Activated naive CD8-positive, alpha-beta T cell (primary cell): Measurements from ENCODE around the gene SLC17A7.
"Not testable (repeated sequence)": the region's sequence is repeated elsewhere in the genome, so short reads cannot be mapped to it uniquely, and the experiment has no call there.

Source experiments
- H3K27ac Mint-ChIP-seq: one replicate; pipeline ENCODE4 v1.8.0; 2021; ENCODE audit warnings: mixed read lengths
- H3K27me3 Mint-ChIP-seq: one replicate; pipeline ENCODE4 v1.8.0; 2021; ENCODE audit warnings: mixed read lengths
- H3K36me3 Mint-ChIP-seq: one replicate; pipeline ENCODE4 v1.8.0; 2021; ENCODE audit warnings: mixed read lengths
- H3K4me1 Mint-ChIP-seq: one replicate; pipeline ENCODE4 v1.8.0; 2021; ENCODE audit warnings: low read depth, mixed read lengths
- H3K4me3 Mint-ChIP-seq: one replicate; pipeline ENCODE4 v1.8.0; 2021; ENCODE audit warnings: mild to moderate bottlenecking, mixed read lengths
- H3K9me3 Mint-ChIP-seq: one replicate; pipeline ENCODE4 v1.8.0; 2021; ENCODE audit warnings: low read depth, mixed read lengths

The SLC17A7 gene

DNA sequence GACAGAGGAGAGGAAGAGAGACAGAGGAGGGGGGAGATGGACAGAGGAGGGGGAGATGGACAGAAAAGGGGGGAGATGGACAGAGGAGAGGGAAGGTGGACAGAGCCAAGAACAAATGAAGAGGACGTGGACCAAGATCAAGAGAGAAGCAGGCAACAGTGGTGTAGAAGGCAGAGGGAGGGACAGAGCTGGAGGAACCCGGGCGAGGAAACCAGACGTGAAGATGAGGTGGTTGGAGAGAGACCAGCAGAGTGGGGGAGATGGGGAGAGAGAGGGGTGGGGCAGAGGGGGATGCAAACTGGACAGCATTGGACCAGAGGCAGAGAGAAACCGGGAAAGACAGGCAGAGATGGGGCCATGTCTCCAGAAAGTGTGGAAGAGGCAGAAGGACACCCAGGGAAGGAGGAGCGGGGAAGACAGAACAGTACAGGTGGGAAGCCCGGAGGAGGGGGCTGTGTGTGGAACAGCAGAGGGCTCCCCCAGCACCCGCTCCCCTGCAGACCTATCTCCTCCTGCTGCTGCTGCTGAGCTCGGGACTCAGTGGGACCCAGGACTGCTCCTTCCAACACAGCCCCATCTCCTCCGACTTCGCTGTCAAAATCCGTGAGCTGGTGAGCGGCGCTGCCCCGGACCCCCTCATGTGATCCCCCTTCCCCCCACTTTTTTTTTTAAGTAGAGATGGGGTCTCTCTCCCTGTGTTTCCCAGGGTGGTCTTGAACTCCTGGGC, 34.0 kb upstream of the SLC17A7 start:
- peaks cover 3% of the 10 kb centered on the region for H3K36me3 Mint-ChIP-seq
- peak overlapping the region; percentile 96 for H3K27ac Mint-ChIP-seq
- peaks cover 48% of the 10 kb centered on the region for H3K4me1 Mint-ChIP-seq

DNA sequence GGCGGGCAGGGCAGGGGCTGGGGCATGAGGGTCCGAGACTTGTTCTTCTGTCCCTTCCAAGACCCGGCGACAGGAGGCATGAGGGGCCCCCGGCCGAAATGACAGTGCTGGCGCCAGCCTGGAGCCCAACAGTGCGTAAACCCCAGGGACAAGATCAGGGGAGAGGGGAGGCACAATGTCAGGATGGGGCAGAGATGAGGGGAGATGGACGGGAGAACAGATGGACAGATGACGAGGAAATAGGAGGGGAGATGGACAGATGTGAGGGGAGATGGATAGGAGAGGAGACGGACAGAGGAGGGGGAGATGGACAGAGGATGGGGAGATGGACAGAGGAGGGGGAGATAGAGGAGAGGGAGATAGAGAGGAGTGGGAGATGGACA, 33.2 kb upstream of the SLC17A7 start:
- peak overlapping the region; percentile 94 for H3K4me3 Mint-ChIP-seq
- H3K4me1 Mint-ChIP-seq = peaks cover 52% of the 10 kb centered on the region
- H3K9me3 Mint-ChIP-seq = no peaks in the 10 kb centered on the region
- H3K36me3 Mint-ChIP-seq = peaks cover 3% of the 10 kb centered on the region
- H3K27ac Mint-ChIP-seq = peak overlapping the region; percentile 86
- no peaks in the 10 kb centered on the region for H3K27me3 Mint-ChIP-seq

More for the DNA sequence above, 34.0 kb upstream of the SLC17A7 start:
- Mint-ChIP-seq H3K27me3 (no peaks in the 10 kb centered on the region), H3K4me3 (peak overlapping the region; percentile 94), H3K9me3 (no peaks in the 10 kb centered on the region)

DNA sequence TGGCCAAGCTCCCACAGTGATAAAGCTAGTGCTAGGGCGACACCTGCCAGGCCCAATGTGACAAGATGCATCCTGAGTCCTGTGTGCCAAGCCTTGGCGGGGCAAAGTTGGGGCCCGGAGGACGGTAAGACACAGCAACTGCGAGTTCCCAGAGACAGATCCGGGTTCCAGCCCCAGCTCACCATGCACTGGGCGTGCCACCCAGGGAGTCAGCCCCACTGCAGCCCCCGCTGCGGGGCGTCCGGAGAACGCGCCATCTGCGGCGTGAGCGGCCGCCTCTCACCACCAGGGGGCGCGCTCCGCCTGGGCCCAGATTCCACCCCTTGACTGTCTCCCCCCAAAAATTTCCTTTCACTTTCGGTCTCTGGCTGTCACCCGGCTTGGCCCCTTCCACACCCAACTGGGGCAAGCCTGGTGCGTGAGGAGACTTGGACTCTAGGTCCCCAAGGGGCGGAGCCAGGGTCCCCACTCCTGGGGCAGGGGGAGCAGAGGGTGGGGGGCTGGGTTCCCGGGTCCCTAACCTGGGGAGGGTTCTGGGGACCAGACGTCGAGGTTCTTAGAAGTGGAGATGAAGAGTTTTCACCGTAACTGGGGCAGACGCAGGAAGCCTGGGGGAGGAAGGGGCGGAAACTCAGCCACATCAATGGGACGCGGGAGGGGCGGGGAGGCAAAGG, 32.7 kb upstream of the SLC17A7 start, which contains the start of gene FLT3LG:
TSS of gene FLT3LG (plus strand) at position 348 of the 674 bp plus-strand sequence. CDS start 425 bp downstream, outside the sequence.
- peaks cover 3% of the 10 kb centered on the region for H3K36me3 Mint-ChIP-seq
- no peaks in the 10 kb centered on the region for H3K9me3 Mint-ChIP-seq

DNA sequence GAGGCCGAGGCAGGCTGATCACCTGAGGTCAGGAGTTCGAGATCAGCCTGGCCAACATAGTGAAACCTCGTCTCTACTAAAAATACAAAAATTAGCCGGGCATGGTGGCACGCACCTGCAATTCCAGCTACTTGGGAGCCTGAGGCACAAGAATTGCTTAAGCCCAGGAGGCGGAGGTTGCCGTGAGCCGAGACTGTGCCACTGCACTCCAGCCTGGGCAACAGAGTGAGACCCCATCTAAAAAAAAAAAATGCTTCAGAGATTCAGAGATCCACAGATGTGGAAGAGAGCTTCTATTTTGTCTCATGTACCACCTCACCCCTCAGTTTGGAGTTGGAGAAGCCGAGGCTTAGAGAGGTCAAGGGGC, 32.2 kb upstream of the SLC17A7 start:
- not testable (repeated sequence) for H3K36me3 Mint-ChIP-seq, H3K9me3 Mint-ChIP-seq, H3K27me3 Mint-ChIP-seq
- Mint-ChIP-seq H3K4me1 (peaks cover 58% of the 10 kb centered on the region), H3K4me3 (peak overlapping the region; percentile 94), H3K27ac (peak overlapping the region; percentile 88)

More for the DNA sequence above, 32.7 kb upstream of the SLC17A7 start, which contains the start of gene FLT3LG:
- peak within 1 kb of the TSS; percentile 88 for H3K27ac Mint-ChIP-seq
- peaks cover 56% of the 10 kb centered on the region for H3K4me1 Mint-ChIP-seq
- no peaks in the 10 kb centered on the region for H3K27me3 Mint-ChIP-seq
- H3K4me3 Mint-ChIP-seq = peak within 1 kb of the TSS; percentile 94

DNA sequence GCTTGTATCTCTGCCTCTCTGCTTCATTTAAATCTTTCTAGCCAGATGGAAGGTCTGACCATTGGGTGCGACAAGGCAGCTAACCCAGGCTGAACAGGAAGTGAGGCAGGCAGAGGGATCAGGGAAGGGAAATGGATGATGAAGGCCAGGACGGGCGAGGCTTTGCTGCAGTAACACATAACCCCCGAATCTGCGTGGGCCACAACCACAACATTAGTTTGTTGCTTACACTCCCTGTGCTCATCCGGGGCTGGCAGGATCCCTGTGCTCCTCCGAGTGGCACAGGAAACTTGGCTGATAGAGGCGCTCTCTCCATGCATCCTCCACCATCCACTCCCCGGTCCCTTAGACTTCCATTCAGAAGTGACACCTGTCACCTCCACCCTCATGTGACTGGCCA, 31.6 kb upstream of the SLC17A7 start:
- Mint-ChIP-seq H3K9me3 (no peaks in the 10 kb centered on the region), H3K27ac (peak overlapping the region; percentile 88), H3K36me3 (peaks cover 6% of the 10 kb centered on the region), H3K27me3 (no peaks in the 10 kb centered on the region), H3K4me3 (peak overlapping the region; percentile 94), H3K4me1 (peaks cover 60% of the 10 kb centered on the region)

DNA sequence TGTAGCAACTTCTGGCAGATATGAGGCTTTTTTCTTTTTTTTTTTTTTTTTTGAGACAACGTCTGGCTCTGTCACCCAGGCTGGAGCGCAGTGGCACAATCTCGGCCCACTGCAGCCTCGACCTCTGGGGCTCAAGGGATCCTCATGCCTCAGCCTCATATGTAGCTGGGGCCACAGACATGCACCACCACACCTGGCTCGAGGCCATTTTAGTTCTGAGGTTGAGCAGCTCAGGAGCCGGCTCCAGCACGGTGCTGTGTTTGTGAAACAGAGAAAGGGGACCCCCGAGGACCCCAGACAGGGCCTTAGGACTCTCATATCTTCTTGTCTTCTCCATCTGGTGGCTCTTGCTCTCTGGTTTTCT, 29.3 kb upstream of the SLC17A7 start:
- Mint-ChIP-seq H3K4me3 (peak overlapping the region; percentile 49), H3K36me3 (peaks cover 4% of the 10 kb centered on the region), H3K9me3 (no peaks in the 10 kb centered on the region), H3K4me1 (peaks cover 49% of the 10 kb centered on the region), H3K27me3 (no peaks in the 10 kb centered on the region), H3K27ac (peak overlapping the region; percentile 83)

DNA sequence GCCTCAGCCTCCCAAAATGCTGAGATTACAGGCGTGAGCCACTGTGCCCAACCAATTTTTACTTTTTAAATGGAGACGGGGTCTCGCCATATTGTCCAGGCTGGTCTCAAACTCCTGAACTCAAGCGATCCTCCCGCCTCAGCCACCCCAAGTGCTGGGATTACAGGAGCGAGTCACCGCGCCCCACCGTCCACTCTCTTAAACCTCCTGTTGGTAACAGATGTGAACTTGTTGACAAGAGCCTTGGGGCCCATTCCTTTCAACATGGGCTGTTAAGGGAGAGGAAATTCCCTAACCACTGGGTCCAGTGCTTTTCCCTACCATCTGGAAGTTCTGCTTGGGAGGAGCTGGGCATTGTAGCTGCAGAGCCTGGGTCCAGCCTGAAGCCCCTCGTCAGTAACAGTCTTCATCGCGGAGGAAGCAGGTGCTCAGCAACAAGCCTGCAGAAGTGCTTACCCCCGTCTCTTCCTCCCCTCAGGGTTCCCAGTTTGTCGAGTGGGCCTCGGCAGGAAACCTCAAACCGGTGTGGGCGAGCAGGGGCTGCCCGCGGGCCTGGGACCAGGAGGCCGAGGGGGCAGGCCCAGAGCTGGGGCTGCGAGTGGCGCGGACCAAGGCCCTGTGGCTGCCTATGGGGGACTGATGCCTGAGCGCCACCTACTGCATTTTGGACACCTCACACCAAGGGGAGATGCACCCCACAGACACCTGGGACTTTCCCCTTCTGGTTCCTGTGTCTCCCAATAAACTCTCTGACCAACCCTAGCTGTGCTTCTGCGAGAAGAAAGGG, 28.7 kb upstream of the SLC17A7 start:
- Mint-ChIP-seq H3K4me1 (peaks cover 45% of the 10 kb centered on the region), H3K36me3 (peaks cover 4% of the 10 kb centered on the region), H3K9me3 (no peaks in the 10 kb centered on the region), H3K27me3 (no peaks in the 10 kb centered on the region), H3K4me3 (peak overlapping the region; percentile 49), H3K27ac (peak overlapping the region; percentile 83)

DNA sequence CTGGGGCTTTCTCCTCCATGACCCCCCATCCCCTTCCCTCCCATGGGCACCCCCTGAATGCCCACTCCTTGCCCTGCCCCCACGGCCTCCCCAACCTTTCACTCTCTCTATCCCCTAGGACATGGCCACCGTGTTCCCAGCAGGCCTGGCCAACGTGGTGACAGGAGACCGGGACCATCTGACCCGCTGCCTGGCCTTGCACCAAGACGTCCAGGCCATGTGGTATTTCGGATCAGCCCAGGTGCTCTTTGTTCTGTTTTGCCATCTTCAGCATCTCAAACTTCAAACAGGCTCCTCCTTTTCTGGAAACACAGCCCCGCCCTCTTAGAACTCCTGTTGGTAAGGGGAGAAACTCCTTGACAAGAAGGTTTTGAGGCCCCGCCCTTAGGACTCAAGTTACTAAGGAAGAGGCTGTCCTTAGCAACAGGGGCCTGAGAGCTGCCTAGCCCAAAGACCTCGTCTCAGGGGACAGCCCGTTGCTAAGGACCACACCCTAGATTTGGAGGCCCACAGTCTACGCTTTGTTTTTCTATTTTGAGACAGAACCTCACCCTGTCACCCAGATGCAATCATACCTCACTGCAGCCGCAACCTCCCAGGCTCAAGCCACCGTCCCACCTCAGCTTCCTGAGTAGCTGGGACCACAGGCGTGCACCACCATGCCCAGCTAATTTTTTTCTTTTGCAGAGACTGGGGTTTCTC, 27.6 kb upstream of the SLC17A7 start:
- Mint-ChIP-seq H3K27me3 (no peaks in the 10 kb centered on the region), H3K4me1 (peaks cover 45% of the 10 kb centered on the region), H3K9me3 (no peaks in the 10 kb centered on the region), H3K27ac (peak overlapping the region; percentile 90), H3K36me3 (peaks cover 4% of the 10 kb centered on the region), H3K4me3 (peak overlapping the region; percentile 70)

DNA sequence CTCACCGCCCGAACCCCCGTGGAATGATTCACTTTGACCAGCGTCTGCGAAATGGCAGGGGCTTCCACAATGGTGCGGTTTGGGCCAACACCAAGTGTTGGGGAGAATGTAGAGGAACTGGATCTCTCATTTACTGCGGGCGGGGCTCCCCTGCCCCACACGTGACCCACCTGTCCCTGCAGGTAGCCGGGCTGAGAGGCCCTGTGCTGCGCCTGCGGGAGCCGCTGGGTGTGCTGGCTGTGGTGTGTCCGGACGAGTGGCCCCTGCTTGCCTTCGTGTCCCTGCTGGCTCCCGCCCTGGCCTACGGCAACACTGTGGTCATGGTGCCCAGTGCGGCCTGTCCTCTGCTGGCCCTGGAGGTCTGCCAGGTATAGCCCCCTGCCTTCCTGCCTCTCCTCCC, 26.9 kb upstream of the SLC17A7 start:
- H3K27me3 Mint-ChIP-seq = no peaks in the 10 kb centered on the region
- H3K4me3 Mint-ChIP-seq = no peak overlapping the region
- no peaks in the 10 kb centered on the region for H3K9me3 Mint-ChIP-seq
- H3K27ac Mint-ChIP-seq = peak overlapping the region; percentile 28
- peaks cover 4% of the 10 kb centered on the region for H3K36me3 Mint-ChIP-seq
- peaks cover 40% of the 10 kb centered on the region for H3K4me1 Mint-ChIP-seq

DNA sequence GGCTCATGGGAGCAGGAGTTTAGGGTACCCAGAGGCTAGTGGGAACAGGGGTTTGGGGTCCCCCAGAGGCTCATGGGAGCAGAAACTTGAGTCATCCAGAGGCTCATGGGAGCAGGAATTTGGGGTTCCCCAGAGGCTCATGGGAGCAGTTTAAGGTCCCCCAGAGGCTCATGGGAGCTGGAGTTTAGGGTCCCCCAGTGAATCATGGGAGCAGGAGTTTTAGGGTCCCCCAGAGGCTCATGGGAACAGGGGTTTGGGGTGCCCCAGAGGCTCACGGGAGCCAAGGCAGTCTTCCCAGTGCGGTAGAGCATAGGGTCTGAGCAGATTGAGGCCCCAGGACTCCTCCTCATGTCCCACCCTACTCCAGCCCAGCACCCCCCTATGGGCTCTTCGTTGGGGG, 24.0 kb upstream of the SLC17A7 start:
- Mint-ChIP-seq H3K27me3 (no peaks in the 10 kb centered on the region), H3K4me3 (no peak overlapping the region), H3K9me3 (no peaks in the 10 kb centered on the region), H3K36me3 (peaks cover 4% of the 10 kb centered on the region), H3K4me1 (peaks cover 18% of the 10 kb centered on the region), H3K27ac (peak overlapping the region; percentile 34)

DNA sequence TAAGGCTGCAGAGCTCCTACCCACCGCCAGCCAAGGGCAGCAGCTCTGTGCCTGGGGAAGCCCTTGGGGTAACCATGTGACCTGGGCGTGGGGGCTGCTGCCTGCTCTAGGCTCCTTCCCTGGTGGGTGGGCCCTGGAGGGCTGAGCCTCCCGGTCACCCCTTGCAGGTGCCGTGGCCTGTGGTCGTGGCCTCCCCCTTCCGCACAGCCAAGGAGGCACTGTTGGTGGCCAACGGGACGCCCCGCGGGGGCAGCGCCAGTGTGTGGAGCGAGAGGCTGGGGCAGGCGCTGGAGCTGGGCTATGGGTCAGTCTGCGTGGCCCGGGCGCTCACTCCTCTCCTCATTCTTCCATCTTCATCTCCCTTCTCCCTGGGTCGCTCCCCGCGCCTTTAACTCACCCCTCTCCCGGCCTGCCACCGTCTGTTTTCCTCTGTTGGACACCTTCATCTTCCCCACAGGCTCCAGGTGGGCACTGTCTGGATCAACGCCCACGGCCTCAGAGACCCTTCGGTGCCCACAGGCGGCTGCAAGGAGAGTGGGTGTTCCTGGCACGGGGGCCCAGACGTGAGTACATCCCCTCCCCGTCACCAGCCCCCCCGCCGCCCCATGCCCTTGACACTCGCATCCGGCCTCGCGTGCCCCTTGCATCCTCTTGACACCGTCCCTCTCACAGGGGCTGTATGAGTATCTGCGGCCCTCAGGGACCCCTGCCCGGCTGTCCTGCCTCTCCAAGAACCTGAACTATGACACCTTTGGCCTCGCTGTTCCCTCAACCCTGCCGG, 22.8 kb upstream of the SLC17A7 start:
- Mint-ChIP-seq H3K4me3 (no peak overlapping the region), H3K27ac (no peak overlapping the region)

DNA sequence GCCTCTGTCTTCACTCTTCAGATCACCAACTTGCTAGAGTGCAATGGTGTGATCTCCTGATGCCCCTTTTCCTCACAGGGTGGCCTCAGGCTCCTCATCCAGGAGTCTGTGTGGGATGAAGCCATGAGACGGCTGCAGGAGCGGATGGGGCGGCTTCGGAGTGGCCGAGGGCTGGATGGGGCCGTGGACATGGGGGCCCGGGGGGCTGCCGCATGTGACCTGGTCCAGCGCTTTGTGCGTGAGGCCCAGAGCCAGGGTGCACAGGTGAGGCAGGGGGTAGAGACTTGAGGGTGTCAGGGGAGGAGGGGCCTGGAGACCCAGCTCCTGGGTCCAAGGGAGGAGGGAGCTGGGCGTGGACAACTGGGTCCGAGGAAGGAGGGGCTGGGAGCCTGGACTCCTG, 21.2 kb upstream of the SLC17A7 start:
- Mint-ChIP-seq H3K27ac (no peak overlapping the region), H3K36me3 (no peaks in the 10 kb centered on the region)

More for the DNA sequence above, 22.8 kb upstream of the SLC17A7 start:
- H3K27me3 Mint-ChIP-seq = no peaks in the 10 kb centered on the region
- H3K4me1 Mint-ChIP-seq = peaks cover 7% of the 10 kb centered on the region
- no peaks in the 10 kb centered on the region for H3K9me3 Mint-ChIP-seq
- peaks cover 4% of the 10 kb centered on the region for H3K36me3 Mint-ChIP-seq

DNA sequence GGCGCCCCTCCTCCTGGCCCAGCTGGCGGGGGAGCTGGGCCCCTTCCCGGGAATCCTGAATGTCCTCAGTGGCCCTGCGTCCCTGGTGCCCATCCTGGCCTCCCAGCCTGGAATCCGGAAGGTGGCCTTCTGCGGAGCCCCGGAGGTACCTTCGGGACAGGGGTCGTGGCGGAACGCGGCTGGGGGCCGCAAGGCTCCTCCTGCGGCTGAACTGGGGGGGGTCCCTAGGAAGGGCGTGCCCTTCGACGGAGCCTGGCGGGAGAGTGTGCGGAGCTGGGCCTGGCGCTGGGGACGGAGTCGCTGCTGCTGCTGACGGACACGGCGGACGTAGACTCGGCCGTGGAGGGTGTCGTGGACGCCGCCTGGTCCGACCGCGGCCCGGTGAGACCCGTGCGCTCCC, 20.3 kb upstream of the SLC17A7 start:
- peaks cover 2% of the 10 kb centered on the region for H3K4me1 Mint-ChIP-seq
- no peaks in the 10 kb centered on the region for H3K27me3 Mint-ChIP-seq
- no peaks in the 10 kb centered on the region for H3K36me3 Mint-ChIP-seq
- H3K9me3 Mint-ChIP-seq = no peaks in the 10 kb centered on the region
- no peak overlapping the region for H3K27ac Mint-ChIP-seq
- H3K4me3 Mint-ChIP-seq = no peak overlapping the region

More for the DNA sequence above, 21.2 kb upstream of the SLC17A7 start:
- Mint-ChIP-seq H3K4me3 (no peak overlapping the region), H3K4me1 (no peaks in the 10 kb centered on the region), H3K27me3 (no peaks in the 10 kb centered on the region), H3K9me3 (no peaks in the 10 kb centered on the region)

DNA sequence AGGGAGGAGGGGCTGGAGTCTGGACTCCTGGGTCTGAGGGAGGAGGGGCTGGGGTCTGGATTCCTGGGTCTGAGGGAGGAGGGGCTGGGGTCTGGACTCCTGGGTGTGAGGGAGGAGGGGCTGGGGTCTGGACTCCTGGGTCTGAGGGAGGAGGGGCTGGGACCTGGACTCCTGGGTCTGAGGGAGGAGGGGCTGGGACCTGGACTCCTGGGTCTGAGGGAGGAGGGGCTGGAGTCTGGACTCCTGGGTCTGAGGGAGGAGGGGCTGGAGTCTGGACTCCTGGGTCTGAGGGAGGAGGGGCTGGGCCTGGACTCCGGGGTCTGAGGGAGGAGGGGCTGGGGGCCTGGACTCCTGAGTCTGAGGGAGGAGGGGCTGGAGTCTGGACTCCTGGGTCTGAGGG, 19.8 kb upstream of the SLC17A7 start:
- H3K27ac Mint-ChIP-seq, H3K9me3 Mint-ChIP-seq, H3K4me3 Mint-ChIP-seq, H3K36me3 Mint-ChIP-seq, H3K4me1 Mint-ChIP-seq, H3K27me3 Mint-ChIP-seq: not testable (repeated sequence)
